HL-60 (cell line): Measurements from ENCODE around the gene SLC44A5.

Source experiments
- DNase-seq, 2 experiments: peaks; one replicate each; pipeline ENCODE4 v3.0.0-alpha.2; 2010 to 2020; ENCODE audit warnings: low read depth in 1 of 2, low spot score in 1 of 2
- H3K27ac ChIP-seq: fragments of 250-450 bp; sonication (Bioruptor Pico); replicated peaks from 2 replicates; pipeline ENCODE4 v1.5.1; 2020; ENCODE audit warnings: mild to moderate bottlenecking, moderate library complexity
- H3K27me3 ChIP-seq: fragments of 250-450 bp; sonication (Bioruptor Pico); 2 replicates; pipeline ENCODE4 v1.5.1; 2021; ENCODE audit warnings: mild to moderate bottlenecking, moderate library complexity; ENCODE audit not compliant: insufficient read depth, poor library complexity, severe bottlenecking
- H3K4me3 ChIP-seq: replicated peaks from 2 replicates; pipeline ENCODE4 v1.5.1; 2011; ENCODE audit warnings: mild to moderate bottlenecking, control low read depth, low read length; ENCODE audit not compliant: insufficient read depth
- CTCF ChIP-seq: IDR thresholded peaks from one replicate; pipeline ENCODE4 v1.5.1; 2011; ENCODE audit warnings: low read length, control low read depth, inconsistent platforms; ENCODE audit not compliant: insufficient read depth
- GABPA ChIP-seq: IDR thresholded peaks from 2 replicates; pipeline ENCODE4 v1.6.1; 2012; ENCODE audit warnings: low read depth
- POLR2AphosphoS5 ChIP-seq: IDR thresholded peaks from 2 replicates; pipeline ENCODE4 v1.6.1; 2012; ENCODE audit warnings: low read depth
- REST ChIP-seq: IDR thresholded peaks from 2 replicates; pipeline ENCODE4 v1.6.1; 2012; ENCODE audit warnings: low read depth; ENCODE audit not compliant: insufficient replicate concordance
- SPI1 ChIP-seq: IDR thresholded peaks from 2 replicates; pipeline ENCODE4 v1.6.1; 2012; ENCODE audit warnings: low read depth, mild to moderate bottlenecking, borderline replicate concordance

Gene SLC44A5

GRCh38 chr1:75554181-75554580, 56.7 kb downstream of the SLC44A5 start:
- H3K27ac ChIP-seq = no peak overlapping the region
- TF ChIP-seq REST (no peak), POLR2AphosphoS5 (no peak), SPI1 (no peak)
- no peaks in the 10 kb centered on the region for H3K27me3 ChIP-seq
- no peak overlapping the region for H3K4me3 ChIP-seq
- DNase-seq = no peak

DNA sequence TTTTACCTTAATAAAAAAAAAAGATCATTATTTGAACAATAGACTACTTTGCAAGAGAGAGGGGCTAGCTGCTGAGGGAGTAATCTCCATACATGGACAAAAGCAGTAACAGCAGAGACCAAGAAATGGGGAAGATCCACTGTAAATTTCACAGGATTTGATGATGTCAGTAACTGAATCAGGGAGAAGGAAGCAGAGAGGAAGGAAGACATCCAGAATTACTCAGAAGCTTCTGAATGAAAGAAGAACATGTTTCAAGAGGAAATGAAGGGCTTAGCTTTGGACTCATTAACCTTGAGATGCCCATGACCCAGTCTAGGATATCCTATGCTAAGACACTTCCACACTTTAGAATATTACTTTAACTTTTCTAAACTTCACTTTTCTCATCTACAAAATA, 60.4 kb downstream of the SLC44A5 start:
- TF ChIP-seq CTCF (no peak), POLR2AphosphoS5 (no peak), SPI1 (no peak), REST (no peak), GABPA (no peak)
- Histone ChIP-seq H3K27ac (no peak overlapping the region), H3K4me3 (no peak overlapping the region), H3K27me3 (no peaks in the 10 kb centered on the region)
- DNase-seq = no peak

DNA sequence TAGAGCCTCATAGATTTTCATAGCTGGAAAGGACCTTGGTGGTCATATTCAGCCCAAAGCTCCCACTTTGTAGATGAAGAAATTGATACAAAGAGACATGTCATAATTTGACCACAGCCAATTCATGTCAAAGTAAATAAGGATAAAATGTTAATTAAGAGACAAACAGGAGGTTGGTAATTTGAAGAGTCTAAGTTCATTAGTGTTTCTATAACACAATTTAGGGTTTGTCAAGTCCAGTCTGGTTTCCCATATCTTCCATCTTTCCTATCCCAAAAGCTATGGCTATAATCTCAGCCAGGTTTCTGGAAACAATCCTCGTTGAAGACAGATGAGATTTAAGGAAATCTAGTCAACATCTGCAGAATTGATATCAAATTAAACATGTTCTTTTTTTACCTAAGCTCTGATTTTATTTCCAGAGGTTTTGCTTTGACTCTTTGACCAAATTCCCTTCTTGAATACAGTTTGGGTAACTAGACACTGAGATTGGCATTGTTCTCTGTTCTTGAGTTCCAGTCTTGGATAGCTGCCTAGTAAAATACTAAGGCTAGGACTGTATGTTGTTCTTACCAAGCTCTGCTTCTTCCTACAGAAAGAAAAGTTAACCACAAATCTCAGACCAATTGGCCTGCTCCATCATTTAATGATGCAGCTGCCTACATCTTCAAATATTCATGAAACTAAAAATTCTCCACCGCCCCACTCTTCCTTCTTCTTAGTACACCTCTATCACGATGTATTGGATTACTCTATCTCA, 62.0 kb downstream of the SLC44A5 start:
- no peak for DNase-seq
- Histone ChIP-seq H3K27ac (no peak overlapping the region), H3K27me3 (no peaks in the 10 kb centered on the region), H3K4me3 (no peak overlapping the region)
- TF ChIP-seq CTCF (no peak), SPI1 (no peak), GABPA (no peak), POLR2AphosphoS5 (no peak), REST (no peak)
